Heart right ventricle (tissue), 16 donors: ENCODE measurements around the gene CLTB. TPM values are rescaled to one million over a fixed set of nuclear protein-coding genes. Genes with fewer than 3 reads are reported as not detected.
A peak's percentile ranks its signal among the peaks of the same experiment; 100 is the strongest.

Experiments
- ATAC-seq, 8 donors: fragments of 200-7000 bp; cut with Tn5 transposase; one replicate each; pipeline ENCODE4 v1.9.1; 2020; ENCODE audit warnings: mild to moderate bottlenecking in 8 of 8, moderate library complexity in 8 of 8, moderate number of reproducible peaks in 1 of 8
- DNase-seq, 2 donors: peaks; one replicate each; pipeline ENCODE4 v3.0.0-alpha.2; 2020
- H3K27ac ChIP-seq, 10 donors: fragments of 200-600 bp; sonication (generic) in 2 of 10; one replicate each; pipeline versions ENCODE4 v1.5.0 to v1.8.0; 2020 to 2022; ENCODE audit warnings: mild to moderate bottlenecking in 3 of 10
- H3K27me3 ChIP-seq, 7 donors: fragments of 200-600 bp; one replicate each; pipeline ENCODE4 v1.8.0; 2021 to 2022; ENCODE audit warnings: mild to moderate bottlenecking in 2 of 7
- H3K36me3 ChIP-seq, 9 donors: fragments of 200-600 bp; sonication (generic) in 1 of 9; one replicate each; pipeline versions ENCODE4 v1.5.0 to v1.8.0; 2020 to 2022; ENCODE audit warnings: mild to moderate bottlenecking in 2 of 9
- H3K4me1 ChIP-seq, 9 donors: fragments of 200-600 bp; sonication (generic) in 1 of 9; one replicate each; pipeline versions ENCODE4 v1.5.0 to v1.8.0; 2020 to 2022; ENCODE audit warnings: mild to moderate bottlenecking in 4 of 9
- H3K4me3 ChIP-seq, 10 donors: fragments of 200-600 bp; sonication (generic) in 2 of 10; one replicate each; pipeline versions ENCODE4 v1.5.0 to v1.8.0; 2020 to 2022; ENCODE audit warnings: mild to moderate bottlenecking in 7 of 10, moderate library complexity in 2 of 10
- H3K9me3 ChIP-seq, 11 donors: fragments of 200-600 bp in 10 of 11; sonication (generic) in 2 of 11; one replicate each; pipeline versions ENCODE4 v1.5.0 to v1.8.0; 2013 to 2022; ENCODE audit warnings: mild to moderate bottlenecking in 2 of 11, control low read depth in 1 of 11, moderate library complexity in 1 of 11
- CTCF ChIP-seq, 9 donors: fragments of 200-600 bp; sonication (generic) in 2 of 9; IDR thresholded peaks; one replicate each; pipeline versions ENCODE4 v1.5.0 to v1.8.0; 2021 to 2022; ENCODE audit warnings: antibody characterized with exemption in 9 of 9, mild to moderate bottlenecking in 5 of 9, moderate library complexity in 1 of 9
- WGBS, 2 donors: extraction: QIAGEN DNeasy Blood & Tissue Kit; methylation state at CpG; one replicate each; pipeline ENCODE4 v1.1.7; 2013; ENCODE audit warnings: inconsistent platforms in 1 of 2; 5-methylcytosine and 5-hydroxymethylcytosine counted together
- intact Hi-C, 10 donors: fragments of 100-400 bp; cut with DNase I; formaldehyde crosslinking; loops; one replicate each; pipeline versions ENCODE4 v1.11.1 to v1.14.2; 2022
- polyA plus RNA-seq, 2 donors: library from polyadenylated mRNA; stranded (reverse); fragments of 200-250 nt; gene quantifications; one replicate each; pipeline ENCODE4 v1.2.3, GENCODE V29; 2013
- total RNA-seq, 10 donors: library from RNA; stranded (reverse); fragmentation: NEBNext Ultra II Directional in 3 of 10; extraction: Animal tissue kit (Norgen Biotek cat#: 25700) in 3 of 10; gene quantifications; one replicate each; pipeline versions ENCODE4 v1.2.1 to v1.2.4, GENCODE V29; 2021 to 2023
- donor health status: Arrhythmogenic right ventricular cardiomyopathy.
- donor health status: ischemic (EF 13 %, LVEDD 7.1; RV severe dilation, severe dysfunction).
- donor health status: healthy with polysubstance abuse.
- donor health status: DM: no; HTN: yes; CAD: no.
- donor health status: DM: no; HTN: no; CAD: no.
- donor health status: ischemic (EF 25% LVEDD 6.9; RV normal size, moderate dysfunction).
- donor health status: ischemic (EF 25% LVEDD 5.7; RV mildly dilated, moderate dysfunction).
- donor health status: healthy.
- donor health status: DM: yes; HTN: yes; CAD: no.
- donor health status: Ischemic cardiomyopathy.
- donor health status: ischemic (EF 35%, LVEDD 5.7; RV mildly dilated, moderate dysfunction).
- donor health status: nonischemic (EF 11% LVEDD 7.7; RV severe dilation, severe dysfunction).
- donor health status: DM: yes; HTN: yes; CAD: no.
- donor health status: PGD.
- donor health status: ischemic (EF 29% LVEDD 5.4; RV normal size, mild dysfunction).
- donor health status: nonischemic (EF 23%, LVEDD 6.1; RV moderate dilation, normal function).

The CLTB gene
- total and polyA plus RNA-seq, 12 donors, result 192 to 569 (median 229) TPM

GRCh38 chr5:176420086-176420485, 3.7 kb upstream of the CLTB start:
- Histone ChIP-seq H3K27me3 (peaks cover 0 to 4% (median 0%) of the 10 kb centered on the region in 7 donors), H3K36me3 (no peaks in the 10 kb centered on the region), H3K27ac (no peak overlapping the region), H3K4me1 (peaks cover 3 to 16% (median 15%) of the 10 kb centered on the region in 9 donors), H3K4me3 (no peak overlapping the region), H3K9me3 (no peaks in the 10 kb centered on the region)
- TF ChIP-seq CTCF (IDR thresholded peaks at IDR 0.05), result no peak
- intact Hi-C loops, result no loop called here
- 88 to 93% methylated on average over 5 of the region's 5 CpGs for WGBS, 2 donors
- no peak for DNase-seq
- ATAC-seq, result no peak

DNA sequence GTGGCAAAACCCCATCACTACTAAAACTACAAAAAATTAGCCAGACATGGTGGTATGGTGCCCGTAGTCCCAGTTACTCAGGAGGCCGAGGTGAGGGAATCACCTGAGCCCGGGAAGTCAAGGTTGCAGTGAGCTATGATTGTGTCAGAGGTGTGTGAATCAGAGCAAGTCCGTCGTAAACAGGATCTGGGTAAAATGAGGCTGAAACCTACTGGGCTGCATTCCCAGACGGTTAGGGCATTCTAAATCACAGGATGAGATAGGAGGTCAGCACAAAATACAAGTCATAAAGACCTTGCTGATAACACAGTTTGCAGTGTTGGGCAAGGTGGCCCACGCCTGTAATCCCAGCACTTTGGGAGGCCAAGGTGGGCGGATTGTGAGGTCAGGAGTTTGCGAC, 1.9 kb upstream of the CLTB start:
- 83% methylated on average over 9 of the region's 9 CpGs for WGBS, 2 donors
- no peak for TF ChIP-seq CTCF (IDR thresholded peaks at IDR 0.05)
- intact Hi-C loops, result loop anchor here in 7 of 10 donors (5.0 to 10.0 kb wide), 6 partner anchors 56 to 527 kb away; partner anchors contain the start of genes RNF44 (in 5 of the 7), CDHR2 (in 1 of the 7) and KIAA1191 (in 1 of the 7)

DNA sequence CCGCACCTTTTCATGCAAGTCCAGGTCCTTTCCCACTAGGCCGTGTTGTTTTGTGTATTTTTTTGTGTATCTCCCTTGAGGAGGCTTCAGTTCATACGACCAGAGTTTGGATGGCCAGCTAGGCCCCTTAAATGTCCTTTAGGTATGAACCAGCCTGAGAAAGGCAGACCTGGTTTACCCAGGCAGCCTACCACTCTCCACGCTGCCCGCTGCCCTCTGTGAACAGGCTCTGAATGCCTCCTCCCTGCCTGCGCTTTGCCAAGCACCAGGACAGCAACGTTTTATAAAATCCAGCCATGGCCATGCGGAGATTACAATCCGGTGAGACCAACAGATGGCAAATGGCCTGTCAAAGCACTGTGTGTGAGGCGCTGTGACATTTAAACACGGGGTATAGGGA, 626 bp upstream of the CLTB start:
- ATAC-seq, result no peak
- DNase-seq, result no peak
- TF ChIP-seq CTCF (IDR thresholded peaks at IDR 0.05), result no peak
- Histone ChIP-seq H3K27ac (peak overlapping the region in 9 of 10 donors; percentile 75 to 99 (median 95)), H3K27me3 (no peaks in the 10 kb centered on the region), H3K4me1 (peaks cover 28 to 48% (median 44%) of the 10 kb centered on the region in 9 donors), H3K36me3 (peaks cover 0 to 4% (median 0%) of the 10 kb centered on the region in 9 donors), H3K9me3 (no peaks in the 10 kb centered on the region), H3K4me3 (peak overlapping the region in 9 of 10 donors; percentile 80 to 100 (median 99))
- WGBS, 2 donors, result 81 to 82% methylated on average over 11 of the region's 11 CpGs
- intact Hi-C loops, result loop anchor here in 8 of 10 donors (1.0 to 10.0 kb wide), 10 partner anchors 28 to 528 kb away; partner anchors contain the start of genes RNF44 (in 5 of the 8), FAF2 (in 3 of the 8), CDHR2 (in 1 of the 8) and HIGD2A (in 1 of the 8)

More for the DNA sequence above, 1.9 kb upstream of the CLTB start:
- peaks cover 21 to 35% (median 33%) of the 10 kb centered on the region in 9 donors for H3K4me1 ChIP-seq
- no peaks in the 10 kb centered on the region for H3K9me3 ChIP-seq
- no peaks in the 10 kb centered on the region for H3K36me3 ChIP-seq
- DNase-seq (no peak), ATAC-seq (no peak)
- no peak overlapping the region for H3K4me3 ChIP-seq
- H3K27ac ChIP-seq, result no peak overlapping the region
- H3K27me3 ChIP-seq, result peaks cover 0 to 3% (median 0%) of the 10 kb centered on the region in 7 donors

DNA sequence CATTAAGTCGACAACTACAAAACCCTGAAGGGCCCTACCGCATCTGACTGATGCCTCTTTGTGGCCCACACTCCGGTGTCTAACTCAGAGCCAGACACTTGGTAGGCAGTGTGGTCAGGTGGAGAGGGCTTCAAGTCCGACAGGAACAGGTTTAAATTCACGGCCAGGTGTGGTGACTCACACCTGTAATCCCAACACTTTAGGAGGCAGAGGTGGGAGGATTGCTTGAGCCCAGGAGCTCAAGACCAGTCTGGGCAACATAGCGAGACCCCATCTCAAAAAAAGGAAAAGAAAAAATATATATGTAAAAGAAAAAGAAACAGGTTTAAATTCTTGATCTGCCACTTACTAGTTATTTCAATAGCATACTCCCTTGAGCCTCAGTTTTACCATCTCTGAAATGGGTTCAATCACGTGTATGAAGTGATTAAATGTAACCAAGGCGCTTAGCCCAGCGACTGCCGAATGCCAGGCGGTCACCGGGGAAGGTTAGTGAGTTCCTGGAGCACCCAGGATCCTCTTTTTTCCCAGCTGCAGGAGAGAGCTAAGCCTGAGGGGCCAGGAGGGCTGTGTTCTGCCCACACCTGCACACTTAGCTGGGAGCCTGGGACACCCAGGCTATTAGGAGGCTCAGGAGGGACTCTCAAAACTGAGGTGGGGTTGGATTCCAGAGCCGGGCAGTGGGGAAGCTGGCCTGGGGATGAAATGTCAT, 943 bp downstream of the CLTB start:
- no peak for TF ChIP-seq CTCF (IDR thresholded peaks at IDR 0.05)
- intact Hi-C loops, result loop anchor here in 7 of 10 donors (5.0 to 10.0 kb wide), 6 partner anchors 53 to 529 kb away; partner anchors contain the start of genes RNF44 (in 5 of the 7), CDHR2 (in 1 of the 7) and KIAA1191 (in 1 of the 7)
- Histone ChIP-seq H3K27ac (peak overlapping the region; percentile 89 to 99 (median 97)), H3K4me3 (peak overlapping the region; percentile 80 to 100 (median 98)), H3K9me3 (no peaks in the 10 kb centered on the region), H3K4me1 (peaks cover 28 to 61% (median 53%) of the 10 kb centered on the region in 9 donors), H3K27me3 (no peaks in the 10 kb centered on the region), H3K36me3 (peaks cover 0 to 15% (median 0%) of the 10 kb centered on the region in 9 donors)
- WGBS, 2 donors, result 64% methylated on average over 13 of the region's 13 CpGs
- ATAC-seq (peak in 3 of 8 donors; percentile 13 to 14 (median 13)), DNase-seq (no peak)
